Panc1 (cell line): ENCODE measurements around the gene MADCAM1. TPM values are rescaled to one million over a fixed set of nuclear protein-coding genes. Genes with fewer than 3 reads are reported as not detected.
A peak's percentile ranks its signal among the peaks of the same experiment; 100 is the strongest.

ENCODE experiments used
- ATAC-seq: fragments of 200-7000 bp; cut with Tn5 transposase; 2 replicates; pipeline ENCODE4 v1.9.1; 2020; ENCODE audit warnings: mild to moderate bottlenecking, moderate library complexity
- BruUV-seq: library from RNA; stranded (reverse); fragments of 400-500 nt; replicated peaks from 2 replicates; lab custom pipeline; 2021; lab: Mats Ljungman, UMichigan
- CTCF ChIA-PET: fragments of 300-600 bp; sonication (Branson Sonifier 250); formaldehyde crosslinking; loops from one replicate; lab custom pipeline; 2022; ENCODE audit warnings: antibody characterized with exemption; lab: Charles Lee
- POLR2A ChIA-PET: fragments of 300-600 bp; sonication (Branson Sonifier 250); formaldehyde crosslinking; loops from one replicate; lab custom pipeline; 2022; ENCODE audit warnings: antibody characterized with exemption; lab: Charles Lee
- DNase-seq: peaks from one replicate; pipeline ENCODE4 v3.0.0-alpha.2; 2010; ENCODE audit warnings: low read depth, low spot score
- H3K27ac ChIP-seq: 2 replicates; pipeline ENCODE4 v1.5.1; 2011; ENCODE audit warnings: mild to moderate bottlenecking, low read length, inconsistent platforms
- H3K27me3 ChIP-seq: fragments of 200-500 bp; sonication (Bioruptor generic); 2 replicates; pipeline ENCODE4 v1.6.0; 2014; ENCODE audit warnings: low read length, inconsistent platforms; ENCODE audit not compliant: control insufficient read depth, insufficient read depth
- H3K36me3 ChIP-seq: fragments of 200-500 bp; sonication (Bioruptor generic); 2 replicates; pipeline ENCODE4 v1.5.1; 2014; ENCODE audit warnings: inconsistent platforms, mild to moderate bottlenecking, low read length, moderate library complexity; ENCODE audit not compliant: control insufficient read depth, insufficient read depth
- H3K4me1 ChIP-seq: 2 replicates; pipeline ENCODE4 v1.5.1; 2011; ENCODE audit warnings: inconsistent platforms, mild to moderate bottlenecking, low read length, moderate library complexity; ENCODE audit not compliant: control insufficient read depth, insufficient read depth
- H3K4me3 ChIP-seq, 2 experiments: 2 replicates each; pipeline ENCODE4 v1.5.1; 2011 to 2012; ENCODE audit warnings: low read depth in 2 of 2, low read length in 2 of 2, mild to moderate bottlenecking in 2 of 2, inconsistent platforms in 1 of 2, moderate library complexity in 1 of 2
- H3K9me3 ChIP-seq: fragments of 200-500 bp; sonication (Bioruptor generic); 2 replicates; pipeline ENCODE4 v1.5.1; 2014; ENCODE audit warnings: low read depth, mild to moderate bottlenecking, inconsistent platforms, low read length, moderate library complexity; ENCODE audit not compliant: control insufficient read depth, insufficient read depth
- CTCF ChIP-seq: fragments of 450-650 bp; IDR thresholded peaks from 2 replicates; pipeline ENCODE4 v1.5.1; 2017; ENCODE audit warnings: mild to moderate bottlenecking
- POLR2AphosphoS5 ChIP-seq: IDR thresholded peaks from 2 replicates; pipeline ENCODE4 v1.6.1; 2012; ENCODE audit warnings: mild to moderate bottlenecking, low read depth, low read length, moderate library complexity
- REST ChIP-seq, 2 experiments: IDR thresholded peaks; 2 replicates each; pipeline ENCODE4 v1.6.1; 2011 to 2012; ENCODE audit warnings: low read depth in 2 of 2, control low read depth in 1 of 2, low read length in 1 of 2, mild to moderate bottlenecking in 1 of 2, moderate library complexity in 1 of 2; ENCODE audit not compliant: insufficient read depth in 1 of 2
- SIN3A ChIP-seq: IDR thresholded peaks from 2 replicates; pipeline ENCODE4 v1.6.1; 2012; ENCODE audit warnings: low read depth, mild to moderate bottlenecking, low read length, moderate library complexity, borderline replicate concordance; ENCODE audit not compliant: insufficient read depth
- TCF7L2 ChIP-seq: IDR thresholded peaks from 2 replicates; pipeline ENCODE4 v1.6.1; 2011; ENCODE audit warnings: mild to moderate bottlenecking, low read depth, low read length, inconsistent platforms
- in situ Hi-C: cut with HindIII; loops from 2 replicates; pipeline ENCODE4 v1.10.0; 2016; ENCODE audit warnings: low sequenced_read_pairs, low pct_unique_long_range_greater_than_20kb
- intact Hi-C: fragments of 100-400 bp; cut with micrococcal nuclease; formaldehyde crosslinking; loops from one replicate; pipeline ENCODE4 v1.10.0; 2022; ENCODE audit not compliant: unreplicated experiment
- total RNA-seq: library from RNA; stranded (reverse); gene quantifications from one replicate; pipeline ENCODE4 v1.2.1, GENCODE V29; 2021; ENCODE audit not compliant: unreplicated experiment

MADCAM1 gene
- total RNA-seq, 1 experiment from 2014 or later = 0.54 TPM

- CTCF ChIA-PET = interaction anchor here (1.1 kb wide), 1 partner anchor 23 kb away, joined by 3 read pairs; no protein-coding TSS in a partner anchor
- TF ChIP-seq POLR2AphosphoS5 (peak; percentile 65), CTCF (no peak), SIN3A (peak; percentile 39; the same call in 1 of the 2 replicates), TCF7L2 (no peak)
- in situ Hi-C loops (no loop called here), intact Hi-C loops (no loop called here)
- Histone ChIP-seq H3K9me3 (no peaks in the 10 kb centered on the region), H3K27ac (peak within 1 kb of the TSS; percentile 91), H3K4me1 (peaks cover 3% of the 10 kb centered on the region; the same call in 1 of the 2 replicates), H3K36me3 (no peaks in the 10 kb centered on the region; the same call in 1 of the 2 replicates), H3K27me3 (no peaks in the 10 kb centered on the region), H3K4me3 (peak within 1 kb of the TSS; percentile 68 to 69)
- POLR2A ChIA-PET = no interaction called here
- no TSS peak for BruUV-seq
- ATAC-seq = peak; percentile 88
- DNase-seq = no peak
Measured at GRCh38 chr19:507286-508203, 11.3 kb downstream of the MADCAM1 start, which contains the start of gene TPGS1. Gene TPGS1 (plus strand): TSS chr19:507497. CDS start chr19:507507, 10 bp downstream.

- DNase-seq = no peak
- Histone ChIP-seq H3K27ac (peak overlapping the region; percentile 91), H3K36me3 (no peaks in the 10 kb centered on the region; the same call in 1 of the 2 replicates), H3K4me1 (peaks cover 3% of the 10 kb centered on the region; the same call in 1 of the 2 replicates), H3K4me3 (peak overlapping the region; percentile 68 to 69), H3K27me3 (no peaks in the 10 kb centered on the region), H3K9me3 (no peaks in the 10 kb centered on the region)
- in situ Hi-C loops (no loop called here), intact Hi-C loops (no loop called here)
- BruUV-seq = TSS peak; percentile 72
- ChIA-PET CTCF (no interaction called here), POLR2A (no interaction called here)
- no peak for ATAC-seq
- no peak for TF ChIP-seq POLR2AphosphoS5
- no peak for TF ChIP-seq REST (IDR thresholded peaks at IDR 0.05; ENCODE audit: insufficient read depth in 1 of 2, low read depth in 2 of 2, low read length in 1 of 2)
- no peak for TF ChIP-seq TCF7L2
- no peak for TF ChIP-seq SIN3A
- TF ChIP-seq CTCF = no peak
Measured at GRCh38 chr19:508204-509150, 12.2 kb downstream of the MADCAM1 start.
